Colonic mucosa (tissue), 4 donors: ENCODE measurements around the gene DCAF10. TPM values are rescaled to one million over a fixed set of nuclear protein-coding genes. Genes with fewer than 3 reads are reported as not detected.
A peak's percentile ranks its signal among the peaks of the same experiment; 100 is the strongest.

Experiments used
- DNase-seq: peaks from one replicate; pipeline ENCODE4 v3.0.0-alpha.2; 2020
- H3K27ac ChIP-seq: fragments of 200-600 bp; one replicate; pipeline ENCODE4 v1.8.0; 2021
- H3K27me3 ChIP-seq: fragments of 200-600 bp; one replicate; pipeline ENCODE4 v1.8.0; 2021
- H3K36me3 ChIP-seq: fragments of 200-600 bp; one replicate; pipeline ENCODE4 v1.8.0; 2021
- H3K4me1 ChIP-seq: fragments of 200-600 bp; one replicate; pipeline ENCODE4 v1.8.0; 2021; ENCODE audit warnings: mild to moderate bottlenecking
- H3K4me3 ChIP-seq: fragments of 200-600 bp; one replicate; pipeline ENCODE4 v1.8.0; 2021
- H3K9ac ChIP-seq, 2 donors: one replicate each; pipeline ENCODE4 v1.7.0; 2013; ENCODE audit warnings: control low read depth in 2 of 2, low read depth in 2 of 2, low read length in 2 of 2
- H3K9me3 ChIP-seq: fragments of 200-600 bp; one replicate; pipeline ENCODE4 v1.8.0; 2021
- CTCF ChIP-seq: fragments of 200-600 bp; IDR thresholded peaks from one replicate; pipeline ENCODE4 v1.8.0; 2022; ENCODE audit warnings: antibody characterized with exemption, mild to moderate bottlenecking
- intact Hi-C: fragments of 100-400 bp; cut with DNase I; formaldehyde crosslinking; loops from one replicate; pipeline ENCODE4 v1.14.1; 2022
- total RNA-seq, 2 donors: library from RNA; stranded (reverse); fragmentation: NEBNext Ultra II Directional in 1 of 2; extraction: Animal tissue kit (Norgen Biotek cat#: 25700) in 1 of 2; gene quantifications; one replicate each; pipeline ENCODE4 v1.2.1, GENCODE V29; 2021
- donor health status: healthy.
- donor health status: DM: no; HTN: no; CAD: no.
- donor health status: DM: no; HTN: no; CAD: no.

DCAF10 gene
- total RNA-seq, 2 donors from 2014 or later = 25.4 to 32.7 TPM

GRCh38 chr9:37915911-37916470 lies 115.4 kb downstream of the DCAF10 start:
- no peak for TF ChIP-seq CTCF
- no peaks in the 10 kb centered on the region for H3K36me3 ChIP-seq
- no peak for DNase-seq
- no peak overlapping the region for H3K4me3 ChIP-seq
- no peak overlapping the region for H3K9ac ChIP-seq
- intact Hi-C loops = loop anchor here (2.0 to 10.0 kb wide), 2 partner anchors 243 to 489 kb away; no protein-coding TSS in a partner anchor
- no peak overlapping the region for H3K27ac ChIP-seq
- no peaks in the 10 kb centered on the region for H3K4me1 ChIP-seq
- no peaks in the 10 kb centered on the region for H3K27me3 ChIP-seq
- H3K9me3 ChIP-seq = no peaks in the 10 kb centered on the region

GRCh38 chr9:37916471-37917312 lies 116.1 kb downstream of the DCAF10 start:
- no peaks in the 10 kb centered on the region for H3K27me3 ChIP-seq
- intact Hi-C loops = loop anchor here (10.0 kb wide), 1 partner anchor 488 kb away; no protein-coding TSS in a partner anchor
- H3K36me3 ChIP-seq = no peaks in the 10 kb centered on the region
- no peaks in the 10 kb centered on the region for H3K4me1 ChIP-seq
- no peak for DNase-seq
- H3K9ac ChIP-seq = peak overlapping the region in 1 of 2 donors; percentile 24
- H3K9me3 ChIP-seq = no peaks in the 10 kb centered on the region
- H3K27ac ChIP-seq = no peak overlapping the region
- no peak for TF ChIP-seq CTCF
- no peak overlapping the region for H3K4me3 ChIP-seq

Other genes starting within 250 kb of the DCAF10 start
- gene FBXO10, start 224.4 kb upstream of the DCAF10 start, total RNA-seq = 1 to 10 TPM; 2.7 to 2.9 TPM
- gene TOMM5, start 208.2 kb upstream of the DCAF10 start, total RNA-seq = 100 to 1,000 TPM in 1 of 2 donors, 10 to 100 TPM in 1; 59.9 to 112 TPM
- gene FRMPD1, start 149.8 kb upstream of the DCAF10 start, total RNA-seq = under 1 TPM; 0.08 to 0.35 TPM
- 10 to 100 TPM in 1 of 2 donors, 1 to 10 TPM in 1; 8.3 to 11.9 TPM for gene TRMT10B, start 47.0 kb upstream of the DCAF10 start, total RNA-seq
- 10 to 100 TPM; 27.4 to 51.1 TPM for gene EXOSC3, start 15.7 kb upstream of the DCAF10 start, total RNA-seq
- 10 to 100 TPM; 19.4 to 22.7 TPM for gene SLC25A51, start 103.3 kb downstream of the DCAF10 start, total RNA-seq